GF-D8 (cell line): Measurements from ENCODE around the gene ATP8B4.

ENCODE experiments used
- DNase-seq: peaks from one replicate; lab custom pipeline; 2025; lab: John Stamatoyannopoulos, UW

ATP8B4 gene

GRCh38 chr15:49927189-49927861, 191.7 kb downstream of the ATP8B4 start:
- DNase-seq, result peak; percentile 9

GRCh38 chr15:49926740-49927139, 192.3 kb downstream of the ATP8B4 start:
- peak; percentile 10 for DNase-seq

GRCh38 chr15:49923671-49924070, 195.4 kb downstream of the ATP8B4 start:
- DNase-seq, result no peak

- DNase-seq, result no peak
These were observed 200.0 kb downstream of the ATP8B4 start for GRCh38 chr15:49919034-49919433.

GRCh38 chr15:49918121-49918520, 200.9 kb downstream of the ATP8B4 start:
- DNase-seq, result no peak

- DNase-seq, result no peak
These were observed 202.0 kb downstream of the ATP8B4 start for GRCh38 chr15:49916998-49917397.

- DNase-seq, result no peak
These were observed 203.2 kb downstream of the ATP8B4 start for GRCh38 chr15:49915822-49916221.

GRCh38 chr15:49908933-49909295, 210.1 kb downstream of the ATP8B4 start:
- DNase-seq, result no peak

- DNase-seq, result no peak
These were observed 210.6 kb downstream of the ATP8B4 start for GRCh38 chr15:49908236-49908932.

GRCh38 chr15:49906966-49907365, 212.1 kb downstream of the ATP8B4 start:
- DNase-seq, result no peak

GRCh38 chr15:49905221-49905620, 213.8 kb downstream of the ATP8B4 start:
- no peak for DNase-seq

- no peak for DNase-seq
These were observed 214.7 kb downstream of the ATP8B4 start for GRCh38 chr15:49904296-49904695.

GRCh38 chr15:49902685-49903501, 216.1 kb downstream of the ATP8B4 start:
- DNase-seq, result no peak

- no peak for DNase-seq
These were observed 216.9 kb downstream of the ATP8B4 start for GRCh38 chr15:49901996-49902684.

GRCh38 chr15:49901321-49901720, 217.7 kb downstream of the ATP8B4 start:
- no peak for DNase-seq

- no peak for DNase-seq
These were observed 218.2 kb downstream of the ATP8B4 start for GRCh38 chr15:49900903-49901235.

GRCh38 chr15:49900006-49900902, 218.8 kb downstream of the ATP8B4 start:
- no peak for DNase-seq

GRCh38 chr15:49898575-49899283, 220.3 kb downstream of the ATP8B4 start:
- DNase-seq, result no peak

- no peak for DNase-seq
These were observed 220.9 kb downstream of the ATP8B4 start for GRCh38 chr15:49898097-49898496.

- no peak for DNase-seq
These were observed 223.4 kb downstream of the ATP8B4 start for GRCh38 chr15:49895347-49896223.
